ENCODE data around the gene LBHD2.
"Not testable (repeated sequence)": the region's sequence is repeated elsewhere in the genome, so short reads cannot be mapped to it uniquely, and the experiment has no call there.

Gene LBHD2

GRCh38 chr14:103104654-103105452 is 20.8 kb downstream of the LBHD2 start:
- peak; percentile 54 for DNase-seq (ENCODE audit: low spot score)

GRCh38 chr14:103105580-103106150 is 21.7 kb downstream of the LBHD2 start:
- peak; percentile 18 for DNase-seq (ENCODE audit: low spot score)

- no peak for DNase-seq (ENCODE audit: low spot score)
Measured at GRCh38 chr14:103107455-103107854, 23.4 kb downstream of the LBHD2 start.

GRCh38 chr14:103107941-103108748 is 24.1 kb downstream of the LBHD2 start:
- no peak for DNase-seq (ENCODE audit: low spot score)

GRCh38 chr14:103108749-103109207 is 24.8 kb downstream of the LBHD2 start:
- no peak for DNase-seq (ENCODE audit: low spot score)

GRCh38 chr14:103109535-103110441 is 25.8 kb downstream of the LBHD2 start:
- DNase-seq (ENCODE audit: low spot score), result no peak

- DNase-seq (ENCODE audit: low spot score), result no peak
Measured at GRCh38 chr14:103110681-103111231, 26.7 kb downstream of the LBHD2 start.

- no peak for DNase-seq (ENCODE audit: low spot score)
Measured at GRCh38 chr14:103111232-103111868, 27.3 kb downstream of the LBHD2 start.

GRCh38 chr14:103112400-103113243 is 28.6 kb downstream of the LBHD2 start:
- DNase-seq (ENCODE audit: low spot score), result no peak

GRCh38 chr14:103113303-103113702 is 29.3 kb downstream of the LBHD2 start:
- no peak for DNase-seq (ENCODE audit: low spot score)

- no peak for DNase-seq (ENCODE audit: low spot score)
Measured at GRCh38 chr14:103113774-103114173, 29.8 kb downstream of the LBHD2 start.

- DNase-seq (ENCODE audit: low spot score), result peak; percentile 15
Measured at GRCh38 chr14:103115086-103115679, 31.2 kb downstream of the LBHD2 start.

GRCh38 chr14:103115845-103116572 is 32.0 kb downstream of the LBHD2 start:
- no peak for DNase-seq (ENCODE audit: low spot score)

GRCh38 chr14:103116636-103117035 is 32.6 kb downstream of the LBHD2 start:
- DNase-seq (ENCODE audit: low spot score), result no peak

GRCh38 chr14:103117499-103117898 is 33.5 kb downstream of the LBHD2 start:
- DNase-seq (ENCODE audit: low spot score), result not testable (repeated sequence)

- no peak for DNase-seq (ENCODE audit: low spot score)
Measured at GRCh38 chr14:103118018-103118662, 34.1 kb downstream of the LBHD2 start.

- DNase-seq (ENCODE audit: low spot score), result no peak
Measured at GRCh38 chr14:103118663-103119404, 34.8 kb downstream of the LBHD2 start.

GRCh38 chr14:103119527-103119926 is 35.5 kb downstream of the LBHD2 start:
- DNase-seq (ENCODE audit: low spot score), result not testable (repeated sequence)

Measured in LoVo (cell line).